Measurements from ENCODE around the gene KCTD15.

DNA sequence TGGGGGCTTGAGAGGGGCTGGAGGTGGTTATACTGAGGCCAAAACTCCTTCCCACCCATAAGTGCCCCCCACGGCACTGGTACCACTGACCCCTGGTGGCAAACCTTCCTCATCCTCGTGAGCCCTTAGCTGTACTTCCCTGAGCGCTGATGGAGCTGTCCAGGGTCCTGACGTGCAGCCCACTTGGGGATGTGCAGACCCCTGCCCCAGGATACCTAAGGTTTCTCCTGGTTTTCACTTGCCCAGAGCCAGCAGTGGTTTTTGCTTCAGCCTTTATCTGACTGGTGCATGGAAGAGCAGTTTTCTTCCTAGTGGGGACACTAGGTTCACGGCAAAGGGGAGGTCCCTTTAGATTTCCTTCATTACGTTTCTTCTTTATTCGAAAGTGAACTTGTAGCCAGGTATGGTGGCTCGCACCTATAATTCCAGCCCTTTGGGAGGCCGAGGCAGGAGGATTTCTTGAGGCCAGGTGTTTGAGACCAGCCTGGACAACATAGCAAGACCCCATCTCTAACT is 28.7 kb upstream of the KCTD15 start:
- no peak for TF ChIP-seq BHLHE40 (IDR thresholded peaks at IDR 0.05; ENCODE audit: low read depth, low read length)
- TF ChIP-seq, protein P1, sequence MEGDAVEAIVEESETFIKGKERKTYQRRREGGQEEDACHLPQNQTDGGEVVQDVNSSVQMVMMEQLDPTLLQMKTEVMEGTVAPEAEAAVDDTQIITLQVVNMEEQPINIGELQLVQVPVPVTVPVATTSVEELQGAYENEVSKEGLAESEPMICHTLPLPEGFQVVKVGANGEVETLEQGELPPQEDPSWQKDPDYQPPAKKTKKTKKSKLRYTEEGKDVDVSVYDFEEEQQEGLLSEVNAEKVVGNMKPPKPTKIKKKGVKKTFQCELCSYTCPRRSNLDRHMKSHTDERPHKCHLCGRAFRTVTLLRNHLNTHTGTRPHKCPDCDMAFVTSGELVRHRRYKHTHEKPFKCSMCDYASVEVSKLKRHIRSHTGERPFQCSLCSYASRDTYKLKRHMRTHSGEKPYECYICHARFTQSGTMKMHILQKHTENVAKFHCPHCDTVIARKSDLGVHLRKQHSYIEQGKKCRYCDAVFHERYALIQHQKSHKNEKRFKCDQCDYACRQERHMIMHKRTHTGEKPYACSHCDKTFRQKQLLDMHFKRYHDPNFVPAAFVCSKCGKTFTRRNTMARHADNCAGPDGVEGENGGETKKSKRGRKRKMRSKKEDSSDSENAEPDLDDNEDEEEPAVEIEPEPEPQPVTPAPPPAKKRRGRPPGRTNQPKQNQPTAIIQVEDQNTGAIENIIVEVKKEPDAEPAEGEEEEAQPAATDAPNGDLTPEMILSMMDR (conservative IDR thresholded peaks at IDR 0.05; ENCODE audit: low read depth, low read length), result peak; percentile 26; the same call in 1 of the 2 replicates

Data from IMR-90 (cell line).